ENCODE measurements around the gene COL28A1. TPM values are rescaled to one million over a fixed set of nuclear protein-coding genes. Genes with fewer than 3 reads are reported as not detected.
A peak's percentile ranks its signal among the peaks of the same experiment; 100 is the strongest.
"Not testable (repeated sequence)": the region's sequence is repeated elsewhere in the genome, so short reads cannot be mapped to it uniquely, and the experiment has no call there.

The COL28A1 gene
- total RNA-seq, 1 donor = 0.42 TPM

DNA sequence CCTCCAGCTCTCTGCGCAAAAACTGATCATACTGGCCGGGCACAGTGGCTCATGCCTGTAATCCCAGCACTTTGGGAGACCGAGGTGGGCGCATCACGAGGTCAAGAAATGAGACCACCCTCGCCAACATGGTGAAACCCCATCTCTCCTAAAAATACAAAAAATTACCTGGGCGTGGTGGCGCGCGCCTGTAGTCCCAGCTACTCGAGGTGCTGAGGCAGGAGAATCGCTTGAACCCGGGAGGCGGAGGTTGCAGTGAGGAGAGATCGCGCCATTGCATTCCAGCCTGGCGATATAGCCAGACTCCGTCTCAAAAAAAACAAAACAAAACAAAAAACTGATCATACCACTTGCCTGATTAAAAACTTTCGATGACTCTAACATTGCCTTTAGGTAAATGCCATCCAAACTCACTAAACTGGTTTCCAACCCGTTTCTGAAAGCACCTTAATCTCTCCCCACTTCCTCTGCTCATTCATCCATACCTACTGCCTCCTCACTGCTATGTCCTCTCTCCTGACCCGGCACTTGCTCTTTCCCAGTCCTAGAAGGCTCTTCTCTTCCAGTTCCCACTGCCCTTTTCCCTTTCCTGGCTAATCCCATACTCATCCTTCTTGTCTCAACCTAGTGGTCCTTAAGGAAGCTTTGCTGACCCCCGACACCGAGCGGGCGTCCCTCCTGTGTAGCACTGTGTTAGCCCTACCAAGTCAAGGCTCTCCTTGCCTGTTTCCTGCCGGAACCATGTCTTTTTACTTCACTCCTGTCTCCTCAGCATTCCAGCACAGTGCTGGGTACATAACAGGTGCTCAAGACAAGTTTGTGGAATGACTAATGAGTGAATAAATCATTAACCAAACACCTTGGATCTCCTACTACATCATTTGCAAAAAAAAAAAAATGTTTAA is 30.3 kb upstream of the COL28A1 start:
- H3K4me1 ChIP-seq (ENCODE audit: insufficient read depth, low read length) = peaks cover 50% of the 10 kb centered on the region
- H3K4me3 ChIP-seq (ENCODE audit: low read length) = peak overlapping the region; percentile 74

GRCh38 chr7:7565018-7565680 is 29.5 kb upstream of the COL28A1 start:
- Histone ChIP-seq H3K4me3 (ENCODE audit: low read length) (no peak overlapping the region), H3K9me3 (ENCODE audit: low read depth, low read length) (no peaks in the 10 kb centered on the region), H3K4me1 (ENCODE audit: insufficient read depth, low read length) (peaks cover 46% of the 10 kb centered on the region), H3K27me3 (ENCODE audit: insufficient read depth, low read length) (no peaks in the 10 kb centered on the region)

More for the DNA sequence above, 30.3 kb upstream of the COL28A1 start:
- H3K27me3 ChIP-seq (ENCODE audit: insufficient read depth, low read length) = no peaks in the 10 kb centered on the region
- no peaks in the 10 kb centered on the region for H3K9me3 ChIP-seq (ENCODE audit: low read depth, low read length)

DNA sequence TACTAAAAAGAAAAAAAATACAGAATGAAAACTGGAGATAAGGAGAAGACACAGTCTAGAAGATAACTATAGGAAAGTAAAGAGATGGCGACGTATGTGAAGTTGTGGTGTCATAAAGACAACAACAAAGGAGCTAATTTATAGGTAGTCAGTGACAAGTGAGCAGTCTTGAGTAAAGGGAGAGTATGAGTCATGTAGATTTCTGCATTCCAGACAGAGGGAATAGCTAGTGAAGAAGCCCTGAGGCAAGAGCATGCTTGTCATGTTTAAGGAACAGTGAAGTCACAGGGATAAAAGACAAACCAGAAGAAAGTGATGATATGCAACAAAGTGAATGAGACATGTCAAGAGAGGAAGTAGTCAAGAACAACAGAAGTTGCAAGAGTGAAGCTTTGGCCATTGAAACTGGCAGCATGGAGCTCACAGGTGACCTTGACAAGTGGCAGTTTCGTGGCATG is 28.7 kb upstream of the COL28A1 start:
- Histone ChIP-seq H3K4me3 (ENCODE audit: low read length) (no peak overlapping the region), H3K4me1 (ENCODE audit: insufficient read depth, low read length) (peaks cover 38% of the 10 kb centered on the region), H3K9me3 (ENCODE audit: low read depth, low read length) (no peaks in the 10 kb centered on the region), H3K27me3 (ENCODE audit: insufficient read depth, low read length) (no peaks in the 10 kb centered on the region)

GRCh38 chr7:7563813-7564212 is 28.1 kb upstream of the COL28A1 start:
- Histone ChIP-seq H3K27me3 (ENCODE audit: insufficient read depth, low read length) (no peaks in the 10 kb centered on the region), H3K4me3 (ENCODE audit: low read length) (no peak overlapping the region), H3K4me1 (ENCODE audit: insufficient read depth, low read length) (peaks cover 34% of the 10 kb centered on the region), H3K9me3 (ENCODE audit: low read depth, low read length) (peaks cover 2% of the 10 kb centered on the region)

- H3K4me3 ChIP-seq (ENCODE audit: low read length) = no peak overlapping the region
- H3K27me3 ChIP-seq (ENCODE audit: insufficient read depth, low read length) = no peaks in the 10 kb centered on the region
- peaks cover 28% of the 10 kb centered on the region for H3K4me1 ChIP-seq (ENCODE audit: insufficient read depth, low read length)
- H3K9me3 ChIP-seq (ENCODE audit: low read depth, low read length) = peaks cover 7% of the 10 kb centered on the region
Measured at GRCh38 chr7:7563269-7563668, 27.6 kb upstream of the COL28A1 start.

GRCh38 chr7:7562736-7563135 is 27.1 kb upstream of the COL28A1 start:
- peaks cover 23% of the 10 kb centered on the region for H3K4me1 ChIP-seq (ENCODE audit: insufficient read depth, low read length)
- H3K9me3 ChIP-seq (ENCODE audit: low read depth, low read length) = peaks cover 7% of the 10 kb centered on the region
- no peak overlapping the region for H3K4me3 ChIP-seq (ENCODE audit: low read length)
- no peaks in the 10 kb centered on the region for H3K27me3 ChIP-seq (ENCODE audit: insufficient read depth, low read length)

GRCh38 chr7:7561591-7561990 is 25.9 kb upstream of the COL28A1 start:
- not testable (repeated sequence) for H3K27me3 ChIP-seq (ENCODE audit: insufficient read depth, low read length); H3K9me3 ChIP-seq (ENCODE audit: low read depth, low read length); H3K4me3 ChIP-seq (ENCODE audit: low read length)
- H3K4me1 ChIP-seq (ENCODE audit: insufficient read depth, low read length) = peaks cover 20% of the 10 kb centered on the region

GRCh38 chr7:7557252-7557651 is 21.6 kb upstream of the COL28A1 start:
- no peaks in the 10 kb centered on the region for H3K4me1 ChIP-seq (ENCODE audit: insufficient read depth, low read length)
- peaks cover 7% of the 10 kb centered on the region for H3K9me3 ChIP-seq (ENCODE audit: low read depth, low read length)
- no peaks in the 10 kb centered on the region for H3K27me3 ChIP-seq (ENCODE audit: insufficient read depth, low read length)
- H3K4me3 ChIP-seq (ENCODE audit: low read length) = no peak overlapping the region

GRCh38 chr7:7556852-7557251 is 21.2 kb upstream of the COL28A1 start:
- Histone ChIP-seq H3K9me3 (ENCODE audit: low read depth, low read length) (peaks cover 7% of the 10 kb centered on the region), H3K4me3 (ENCODE audit: low read length) (no peak overlapping the region), H3K27me3 (ENCODE audit: insufficient read depth, low read length) (no peaks in the 10 kb centered on the region), H3K4me1 (ENCODE audit: insufficient read depth, low read length) (no peaks in the 10 kb centered on the region)

DNA sequence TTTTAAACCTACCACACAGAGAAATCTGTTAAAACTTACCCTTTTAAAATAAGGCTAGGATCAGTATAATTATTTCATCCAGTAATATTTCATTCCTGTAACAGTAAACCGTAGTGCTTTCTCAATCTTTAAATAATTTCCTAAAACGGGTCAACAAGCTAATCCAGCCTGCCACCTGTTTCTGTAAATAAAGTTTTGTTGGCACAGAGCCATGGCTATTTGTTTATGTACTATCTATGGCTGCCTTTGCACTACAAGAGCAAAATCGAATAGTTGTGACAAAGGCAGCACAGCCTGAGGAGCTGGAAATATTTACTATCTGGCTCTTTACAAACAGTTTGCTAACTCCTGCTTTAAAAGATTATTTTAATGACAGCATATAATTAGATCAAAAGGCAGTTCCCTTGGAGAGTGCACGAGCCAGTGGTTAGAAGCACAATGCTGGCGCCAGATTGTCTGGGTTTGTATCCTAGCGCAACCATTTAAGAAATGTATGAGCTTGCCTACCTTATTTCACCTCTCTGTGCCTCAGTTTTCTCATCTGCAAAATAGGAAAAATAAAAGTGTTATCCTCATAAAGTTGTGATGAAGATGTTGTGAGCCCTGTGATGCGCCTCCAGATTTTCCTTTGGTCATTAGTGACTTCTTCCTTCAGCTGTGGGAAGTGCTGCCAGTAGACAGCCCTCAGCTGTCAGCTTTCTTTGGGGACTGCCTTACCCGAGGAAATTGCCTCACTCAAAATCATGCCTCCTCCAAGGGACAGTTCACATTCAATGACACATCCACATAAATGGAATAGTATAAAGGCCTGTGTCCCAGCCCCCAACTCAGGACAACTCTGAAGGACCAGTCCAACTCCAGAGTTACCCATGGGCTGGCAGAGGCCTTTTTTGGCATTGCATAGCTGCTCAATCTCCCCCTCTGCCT is 19.2 kb upstream of the COL28A1 start:
- Histone ChIP-seq H3K4me3 (ENCODE audit: low read length) (no peak overlapping the region), H3K4me1 (ENCODE audit: insufficient read depth, low read length) (no peaks in the 10 kb centered on the region), H3K27me3 (ENCODE audit: insufficient read depth, low read length) (no peaks in the 10 kb centered on the region), H3K9me3 (ENCODE audit: low read depth, low read length) (peaks cover 7% of the 10 kb centered on the region)

DNA sequence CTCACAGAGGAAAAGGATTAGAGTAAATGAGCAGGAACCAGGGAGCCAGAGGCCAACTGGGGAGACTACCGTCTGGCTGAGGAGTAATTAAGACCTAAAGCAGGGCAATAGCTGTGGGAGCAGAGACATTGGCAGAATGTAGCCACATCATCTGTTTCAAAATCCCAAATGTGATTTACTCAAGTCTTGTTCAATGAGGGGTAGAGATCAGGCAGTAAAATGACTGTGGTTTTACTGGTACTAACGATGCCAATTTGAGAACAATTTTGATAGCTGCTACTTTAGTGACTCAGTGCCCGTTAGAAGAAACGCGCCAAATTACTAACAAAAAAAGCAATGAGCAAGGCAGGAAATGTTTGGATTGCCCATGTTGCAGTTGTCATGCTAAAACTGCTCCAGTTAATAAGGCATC is 18.4 kb upstream of the COL28A1 start:
- Histone ChIP-seq H3K4me1 (ENCODE audit: insufficient read depth, low read length) (no peaks in the 10 kb centered on the region), H3K4me3 (ENCODE audit: low read length) (no peak overlapping the region), H3K27me3 (ENCODE audit: insufficient read depth, low read length) (no peaks in the 10 kb centered on the region), H3K9me3 (ENCODE audit: low read depth, low read length) (peaks cover 7% of the 10 kb centered on the region)

GRCh38 chr7:7553386-7553785 is 17.7 kb upstream of the COL28A1 start:
- Histone ChIP-seq H3K27me3 (ENCODE audit: insufficient read depth, low read length) (no peaks in the 10 kb centered on the region), H3K4me3 (ENCODE audit: low read length) (no peak overlapping the region), H3K4me1 (ENCODE audit: insufficient read depth, low read length) (no peaks in the 10 kb centered on the region), H3K9me3 (ENCODE audit: low read depth, low read length) (peaks cover under 1% of the 10 kb centered on the region)

GRCh38 chr7:7552199-7552598 is 16.5 kb upstream of the COL28A1 start:
- no peaks in the 10 kb centered on the region for H3K9me3 ChIP-seq (ENCODE audit: low read depth, low read length)
- H3K27me3 ChIP-seq (ENCODE audit: insufficient read depth, low read length) = no peaks in the 10 kb centered on the region
- H3K4me1 ChIP-seq (ENCODE audit: insufficient read depth, low read length) = no peaks in the 10 kb centered on the region
- H3K4me3 ChIP-seq (ENCODE audit: low read length) = no peak overlapping the region

DNA sequence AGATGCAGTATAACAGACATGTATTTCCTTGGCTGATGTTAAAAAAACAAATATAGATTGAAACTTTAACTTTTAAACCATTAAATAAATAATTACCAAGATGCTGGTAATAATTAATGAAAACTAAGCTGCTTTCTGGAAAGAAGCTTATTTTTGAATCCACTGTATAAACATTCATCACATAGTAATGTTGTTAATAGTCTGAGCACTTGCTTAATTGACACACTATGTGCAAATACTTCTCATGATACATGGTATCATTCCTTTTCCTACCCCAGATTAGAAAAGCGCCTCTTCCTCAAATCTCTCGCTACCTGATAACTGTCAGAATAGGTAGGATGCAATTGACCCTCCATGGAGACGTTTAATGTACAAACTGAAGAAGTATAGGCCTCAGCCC is 15.0 kb upstream of the COL28A1 start:
- H3K4me1 ChIP-seq (ENCODE audit: insufficient read depth, low read length) = no peaks in the 10 kb centered on the region
- no peaks in the 10 kb centered on the region for H3K27me3 ChIP-seq (ENCODE audit: insufficient read depth, low read length)
- H3K4me3 ChIP-seq (ENCODE audit: low read length) = no peak overlapping the region

GRCh38 chr7:7548407-7548806 is 12.7 kb upstream of the COL28A1 start:
- Histone ChIP-seq H3K27me3 (ENCODE audit: insufficient read depth, low read length) (no peaks in the 10 kb centered on the region), H3K4me3 (ENCODE audit: low read length) (no peak overlapping the region), H3K9me3 (ENCODE audit: low read depth, low read length) (no peaks in the 10 kb centered on the region), H3K4me1 (ENCODE audit: insufficient read depth, low read length) (no peaks in the 10 kb centered on the region)

More for the DNA sequence above, 15.0 kb upstream of the COL28A1 start:
- H3K9me3 ChIP-seq (ENCODE audit: low read depth, low read length) = no peaks in the 10 kb centered on the region
